ENCODE data around the gene HES3.

DNA sequence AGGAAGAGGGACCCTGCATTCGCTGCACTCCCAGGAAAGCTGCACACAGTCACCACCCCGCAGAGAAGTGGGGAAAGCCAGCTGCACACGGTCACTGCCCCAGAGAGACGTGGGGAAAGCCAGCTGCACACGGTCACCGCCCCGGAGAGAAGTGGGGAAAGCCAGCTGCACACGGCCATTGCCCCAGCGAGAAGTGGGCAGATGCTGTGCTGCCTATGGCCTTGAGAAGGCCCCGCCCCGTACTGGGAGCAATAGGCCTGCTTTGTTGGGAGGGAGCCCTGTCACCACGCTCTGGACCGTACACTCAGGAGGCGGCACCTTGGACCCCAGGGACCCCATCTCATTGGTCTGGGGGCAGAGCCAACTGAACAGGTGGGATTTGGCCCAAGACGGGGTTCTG lies 21.2 kb downstream of the HES3 start:
- TF ChIP-seq, protein P1, sequence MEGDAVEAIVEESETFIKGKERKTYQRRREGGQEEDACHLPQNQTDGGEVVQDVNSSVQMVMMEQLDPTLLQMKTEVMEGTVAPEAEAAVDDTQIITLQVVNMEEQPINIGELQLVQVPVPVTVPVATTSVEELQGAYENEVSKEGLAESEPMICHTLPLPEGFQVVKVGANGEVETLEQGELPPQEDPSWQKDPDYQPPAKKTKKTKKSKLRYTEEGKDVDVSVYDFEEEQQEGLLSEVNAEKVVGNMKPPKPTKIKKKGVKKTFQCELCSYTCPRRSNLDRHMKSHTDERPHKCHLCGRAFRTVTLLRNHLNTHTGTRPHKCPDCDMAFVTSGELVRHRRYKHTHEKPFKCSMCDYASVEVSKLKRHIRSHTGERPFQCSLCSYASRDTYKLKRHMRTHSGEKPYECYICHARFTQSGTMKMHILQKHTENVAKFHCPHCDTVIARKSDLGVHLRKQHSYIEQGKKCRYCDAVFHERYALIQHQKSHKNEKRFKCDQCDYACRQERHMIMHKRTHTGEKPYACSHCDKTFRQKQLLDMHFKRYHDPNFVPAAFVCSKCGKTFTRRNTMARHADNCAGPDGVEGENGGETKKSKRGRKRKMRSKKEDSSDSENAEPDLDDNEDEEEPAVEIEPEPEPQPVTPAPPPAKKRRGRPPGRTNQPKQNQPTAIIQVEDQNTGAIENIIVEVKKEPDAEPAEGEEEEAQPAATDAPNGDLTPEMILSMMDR (IDR thresholded peaks at IDR 0.05) = no peak
- no peak for TF ChIP-seq EP300 (IDR thresholded peaks at IDR 0.05)

All from ovary (tissue), 3 donors.